Right lobe of liver (tissue), 4 donors: ENCODE measurements around the gene PLA2G12A.

Experiments
- CTCF ChIP-seq, 4 donors: fragments of 200-600 bp in 3 of 4; fragments of 450-650 bp in 1 of 4; IDR thresholded peaks; one replicate each; pipeline versions ENCODE4 v1.5.1 to v1.8.0; 2016 to 2022; ENCODE audit warnings: antibody characterized with exemption in 4 of 4, mild to moderate bottlenecking in 2 of 4
- POLR2A ChIP-seq: fragments of 450-650 bp; IDR thresholded peaks from one replicate; pipeline ENCODE4 v1.6.1; 2017; ENCODE audit warnings: antibody characterized with exemption, mild to moderate bottlenecking
- donor health status: DM: no; HTN: no; CAD: no.
- donor health status: DM: no; HTN: no; CAD: no.
- donor health status: DM: no; HTN: yes; CAD: no.

DNA sequence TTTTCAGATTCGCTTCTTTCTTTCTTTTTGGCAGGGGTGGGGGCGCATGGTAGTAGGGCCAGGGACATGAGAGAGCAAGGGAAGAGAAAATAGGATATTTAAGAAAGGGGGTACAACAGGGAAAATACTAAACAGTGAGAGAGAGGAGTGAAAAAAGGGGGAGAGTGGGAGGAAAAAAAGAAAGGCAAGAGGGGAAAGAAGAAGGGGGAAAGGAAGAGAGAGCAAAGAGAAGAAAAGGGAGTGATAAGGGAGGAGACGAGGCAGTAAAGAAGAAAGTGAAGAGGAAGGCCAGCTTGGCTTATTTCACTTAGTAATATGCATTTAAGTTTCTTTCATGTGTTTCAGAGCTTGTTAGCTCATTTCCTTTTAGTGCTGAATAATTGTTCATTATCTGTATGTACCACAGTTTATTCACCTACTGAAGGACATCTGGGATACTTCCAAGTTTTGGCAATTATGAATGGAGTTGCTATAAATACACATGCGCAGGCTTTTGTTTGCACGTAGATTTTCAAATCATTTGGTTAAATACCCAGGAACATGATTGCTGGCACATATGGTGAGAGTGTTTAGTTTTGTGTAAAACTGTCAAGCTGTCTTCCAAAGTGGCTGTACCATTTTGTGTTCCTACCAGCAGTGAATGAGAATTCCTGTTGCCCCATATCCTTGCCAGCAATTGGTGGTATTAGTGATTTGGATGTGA, 63.9 kb downstream of the PLA2G12A start:
- TF ChIP-seq POLR2A (no peak), CTCF (IDR thresholded peaks at IDR 0.05) (no peak)
